Vagina (tissue), 2 donors: Measurements from ENCODE around the gene SLC25A25. TPM values are rescaled to one million over a fixed set of nuclear protein-coding genes. Genes with fewer than 3 reads are reported as not detected.
"Not testable (repeated sequence)": the region's sequence is repeated elsewhere in the genome, so short reads cannot be mapped to it uniquely, and the experiment has no call there.

Source experiments
- DNase-seq, 2 donors: peaks; one replicate each; pipeline ENCODE4 v3.0.0-alpha.2; 2017; ENCODE audit errors: extremely low spot score in 2 of 2
- H3K27ac ChIP-seq: fragments of 200-600 bp; sonication (generic); one replicate; pipeline ENCODE4 v1.5.1; 2019
- H3K27me3 ChIP-seq: fragments of 200-600 bp; sonication (generic); one replicate; pipeline ENCODE4 v1.5.1; 2019
- H3K36me3 ChIP-seq, 2 donors: fragments of 200-600 bp; sonication (generic); one replicate each; pipeline ENCODE4 v1.5.1; 2017 to 2019
- H3K4me1 ChIP-seq: fragments of 200-600 bp; sonication (generic); one replicate; pipeline ENCODE4 v1.5.1; 2019
- H3K4me3 ChIP-seq, 2 donors: fragments of 200-600 bp; sonication (generic); 1 replicate in 1 of 2; 2 replicates in 1 of 2; pipeline ENCODE4 v1.5.1; 2016 to 2019
- H3K9me3 ChIP-seq: fragments of 200-600 bp; sonication (generic); one replicate; pipeline ENCODE4 v1.5.1; 2019
- CTCF ChIP-seq, 3 experiments: fragments of 450-650 bp in 2 of 3; fragments of 200-600 bp in 1 of 3; sonication (generic) in 1 of 3; IDR thresholded peaks; one replicate each; pipeline ENCODE4 v1.5.1; 2017 to 2019; ENCODE audit warnings: antibody characterized with exemption in 3 of 3, mild to moderate bottlenecking in 2 of 3, moderate library complexity in 2 of 3
- POLR2A ChIP-seq, 2 donors: fragments of 450-650 bp; IDR thresholded peaks; one replicate each; pipeline ENCODE4 v1.6.1; 2017; ENCODE audit warnings: antibody characterized with exemption in 2 of 2, mild to moderate bottlenecking in 2 of 2, moderate library complexity in 2 of 2
- POLR2AphosphoS5 ChIP-seq, 2 donors: sonication (generic); formaldehyde crosslinking; IDR thresholded peaks; one replicate each; pipeline ENCODE4 v1.9.0; 2017; ENCODE audit warnings: antibody characterized with exemption in 2 of 2, mild to moderate bottlenecking in 2 of 2, low read depth in 1 of 2; ENCODE audit not compliant: insufficient read depth in 1 of 2
- intact Hi-C: fragments of 100-400 bp; cut with DNase I; formaldehyde crosslinking; loops from one replicate; pipeline ENCODE4 v1.15.1; 2023
- total RNA-seq: library from RNA; depleted of rRNA; stranded (reverse); fragments of >200 nt; gene quantifications from one replicate; pipeline ENCODE4 v1.2.3, GENCODE V29; 2016

The SLC25A25 gene
- 44.4 TPM for total RNA-seq

DNA sequence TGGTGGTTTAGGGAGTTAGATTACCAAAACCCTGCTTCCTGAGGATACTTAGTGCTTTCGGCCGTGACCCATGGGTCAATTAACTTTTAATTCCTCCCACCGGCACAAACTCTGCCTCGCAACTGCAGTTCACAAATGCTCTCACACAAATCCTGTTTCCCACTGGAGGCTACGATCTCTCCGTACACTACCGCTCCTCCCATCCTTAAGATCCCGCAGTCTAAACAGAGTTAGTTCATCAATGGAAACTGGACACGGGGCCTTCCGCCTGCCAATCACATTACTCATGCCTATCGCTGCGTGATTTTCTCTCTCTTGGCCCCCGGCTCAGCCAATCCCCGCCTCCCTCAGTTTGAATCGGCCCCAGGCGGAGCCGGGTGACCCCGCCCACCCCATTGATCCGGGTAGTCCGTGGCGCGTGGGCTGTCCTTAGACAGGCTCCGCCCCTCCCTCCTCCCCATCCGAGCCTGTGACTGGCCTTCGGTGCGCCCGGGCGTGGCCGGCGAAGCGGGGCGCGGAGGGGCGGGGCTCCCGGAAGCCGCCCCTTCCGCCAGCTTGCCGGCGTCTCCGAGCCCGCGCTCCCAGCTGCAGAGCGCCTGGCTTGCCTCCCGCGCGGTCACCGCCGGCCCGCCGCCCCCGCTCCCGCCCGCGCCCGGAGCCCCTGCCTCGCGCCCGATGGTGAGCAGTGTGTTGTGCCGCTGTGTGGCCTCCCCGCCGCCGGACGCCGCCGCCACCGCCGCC is at the start of gene SLC25A25:
Gene SLC25A25, plus strand, starts transcription at position 588 of the 741 bp plus-strand sequence. Its CDS starts 88 bp downstream, at position 676.
- H3K27me3 ChIP-seq: no peaks in the 10 kb centered on the region
- peak in 1 of 2 donors; percentile 94 for TF ChIP-seq POLR2A (IDR thresholded peaks at IDR 0.05)
- TF ChIP-seq POLR2AphosphoS5 (IDR thresholded peaks at IDR 0.05; ENCODE audit: insufficient read depth in 1 of 2, low read depth in 1 of 2): peak in 1 of 2 donors; percentile 61
- TF ChIP-seq CTCF (IDR thresholded peaks at IDR 0.05): no peak
- no peaks in the 10 kb centered on the region for H3K9me3 ChIP-seq
- DNase-seq: peak; percentile 99
- H3K36me3 ChIP-seq: no peaks in the 10 kb centered on the region
- peak within 1 kb of the TSS; percentile 74 to 96 for H3K4me3 ChIP-seq
- peak within 1 kb of the TSS; percentile 99 for H3K27ac ChIP-seq
- intact Hi-C loops: no loop called here
- H3K4me1 ChIP-seq: peaks cover 56% of the 10 kb centered on the region

GRCh38 chr9:128020692-128021091 is 47.3 kb upstream of the SLC25A25 start:
- Histone ChIP-seq H3K9me3 (no peaks in the 10 kb centered on the region), H3K27me3 (no peaks in the 10 kb centered on the region), H3K4me1 (peaks cover 5% of the 10 kb centered on the region), H3K36me3 (no peaks in the 10 kb centered on the region), H3K4me3 (no peak overlapping the region), H3K27ac (no peak overlapping the region)
- TF ChIP-seq POLR2AphosphoS5 (IDR thresholded peaks at IDR 0.05; ENCODE audit: insufficient read depth in 1 of 2, low read depth in 1 of 2): no peak
- TF ChIP-seq POLR2A (IDR thresholded peaks at IDR 0.05): no peak
- no peak for TF ChIP-seq CTCF (IDR thresholded peaks at IDR 0.05)
- no peak for DNase-seq
- intact Hi-C loops: no loop called here

DNA sequence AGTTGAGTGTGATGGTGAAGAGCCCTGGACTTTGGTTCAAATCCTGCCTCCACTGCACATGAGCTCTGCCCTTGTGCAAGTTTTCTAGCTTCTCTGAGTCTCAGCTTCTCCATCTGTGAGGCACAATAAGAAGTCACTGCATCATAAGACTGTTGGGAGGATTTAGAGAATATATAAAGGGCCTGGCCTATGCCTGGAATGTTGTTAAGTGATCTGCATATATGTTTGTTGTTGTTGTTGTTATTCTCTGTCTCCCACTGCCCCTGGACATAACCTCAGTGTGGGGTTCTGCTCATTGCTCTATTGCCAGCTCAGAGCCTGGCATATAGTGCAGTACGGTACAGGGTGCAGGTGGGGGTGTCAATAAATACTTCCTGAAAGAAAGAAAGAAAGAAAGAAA is 46.9 kb upstream of the SLC25A25 start:
- H3K4me1 ChIP-seq: peaks cover 5% of the 10 kb centered on the region
- TF ChIP-seq POLR2AphosphoS5 (IDR thresholded peaks at IDR 0.05; ENCODE audit: insufficient read depth in 1 of 2, low read depth in 1 of 2) (no peak), CTCF (IDR thresholded peaks at IDR 0.05) (no peak), POLR2A (IDR thresholded peaks at IDR 0.05) (no peak)
- intact Hi-C loops: no loop called here
- no peak overlapping the region for H3K27ac ChIP-seq
- no peak overlapping the region for H3K4me3 ChIP-seq
- no peak for DNase-seq
- H3K27me3 ChIP-seq: no peaks in the 10 kb centered on the region
- no peaks in the 10 kb centered on the region for H3K36me3 ChIP-seq
- H3K9me3 ChIP-seq: no peaks in the 10 kb centered on the region

DNA sequence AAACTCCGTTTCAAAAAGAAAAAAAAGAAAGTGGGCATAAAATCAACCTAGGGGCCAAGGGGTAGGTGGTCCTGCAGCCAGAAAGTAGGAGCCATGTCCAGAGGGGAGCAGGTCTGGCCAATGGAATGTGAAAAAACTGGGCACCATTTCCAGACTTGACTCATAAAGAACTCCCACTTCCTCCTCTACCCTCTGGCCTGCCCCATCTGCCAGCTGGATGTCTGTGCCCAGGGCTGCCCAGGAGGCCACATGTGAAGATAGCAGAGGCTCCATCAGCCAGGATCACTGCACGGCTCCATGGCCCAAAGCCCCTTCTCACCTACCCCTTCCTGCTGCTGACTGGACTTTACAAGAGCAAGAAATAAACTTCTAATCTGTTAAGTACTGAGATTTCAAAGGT is 45.1 kb upstream of the SLC25A25 start:
- Histone ChIP-seq H3K4me1 (peaks cover 5% of the 10 kb centered on the region), H3K9me3 (no peaks in the 10 kb centered on the region), H3K27me3 (no peaks in the 10 kb centered on the region), H3K36me3 (no peaks in the 10 kb centered on the region), H3K27ac (peak overlapping the region; percentile 47), H3K4me3 (no peak overlapping the region)
- TF ChIP-seq POLR2A (IDR thresholded peaks at IDR 0.05) (no peak), POLR2AphosphoS5 (IDR thresholded peaks at IDR 0.05; ENCODE audit: insufficient read depth in 1 of 2, low read depth in 1 of 2) (no peak), CTCF (IDR thresholded peaks at IDR 0.05) (no peak)
- no peak for DNase-seq
- intact Hi-C loops: no loop called here

- intact Hi-C loops, H3K9me3 ChIP-seq: not testable (repeated sequence)
- peak overlapping the region; percentile 47 for H3K27ac ChIP-seq
Measured at GRCh38 chr9:128023671-128024070, 44.4 kb upstream of the SLC25A25 start.

More at GRCh38 chr9:128023671-128024070, 44.4 kb upstream of the SLC25A25 start:
- DNase-seq, H3K27me3 ChIP-seq, H3K4me1 ChIP-seq, H3K4me3 ChIP-seq, H3K36me3 ChIP-seq: not testable (repeated sequence)
